ENCODE results near the gene ZNF431. TPM values are rescaled to one million over a fixed set of nuclear protein-coding genes. Genes with fewer than 3 reads are reported as not detected.

Gene ZNF431
- total and polyA plus RNA-seq, 11 donors: 4.6 to 20.0 (median 11.0) TPM

GRCh38 chr19:21143854-21144253, 2.0 kb downstream of the ZNF431 start:
- no peak overlapping the region for H3K4me3 ChIP-seq
- DNase-seq (no peak), ATAC-seq (no peak)
- H3K27ac ChIP-seq: no peak overlapping the region
- TF ChIP-seq POLR2A (IDR thresholded peaks at IDR 0.05) (no peak), CTCF (IDR thresholded peaks at IDR 0.05) (no peak)
- H3K27me3 ChIP-seq: no peaks in the 10 kb centered on the region
- peaks cover 0 to 4% (median 0%) of the 10 kb centered on the region in 12 donors for H3K9me3 ChIP-seq
- intact Hi-C loops (cut with DNase I): loop anchor here in 1 of 10 donors (5.0 to 10.0 kb wide), 2 partner anchors 62 to 219 kb away; partner anchors contain the start of genes ZNF714 and ZNF85
- peaks cover 0 to 19% (median 8%) of the 10 kb centered on the region in 12 donors for H3K4me1 ChIP-seq
- 94 to 100% (median 97%) methylated on average over 1 of the region's 1 CpG for WGBS, 4 donors
- peaks cover 0 to 54% (median 45%) of the 10 kb centered on the region in 9 donors for H3K36me3 ChIP-seq

- peaks cover 0 to 87% (median 68%) of the 10 kb centered on the region in 9 donors for H3K36me3 ChIP-seq
- H3K27me3 ChIP-seq: no peaks in the 10 kb centered on the region
- WGBS, 4 donors: 94 to 99% (median 96%) methylated on average over 1 of the region's 1 CpG
- peaks cover 0 to 13% (median 8%) of the 10 kb centered on the region in 12 donors for H3K4me1 ChIP-seq
- no peak overlapping the region for H3K27ac ChIP-seq
- peaks cover 0 to 7% (median 0%) of the 10 kb centered on the region in 12 donors for H3K9me3 ChIP-seq
- H3K4me3 ChIP-seq: no peak overlapping the region
- TF ChIP-seq POLR2A (IDR thresholded peaks at IDR 0.05) (no peak), CTCF (IDR thresholded peaks at IDR 0.05) (no peak)
- DNase-seq: no peak
- ATAC-seq: no peak
- intact Hi-C loops (cut with DNase I): loop anchor here in 1 of 10 donors (10.0 kb wide), 1 partner anchor 223 kb away; the partner anchor contains the start of gene ZNF85
Measured at GRCh38 chr19:21147540-21147939, 5.7 kb downstream of the ZNF431 start.

GRCh38 chr19:21148681-21149080, 6.8 kb downstream of the ZNF431 start:
- no peak for DNase-seq
- ATAC-seq: peak in 3 of 4 donors; percentile 82 to 97 (median 90)
- intact Hi-C loops (cut with DNase I): loop anchor here in 1 of 10 donors (10.0 kb wide), 1 partner anchor 224 kb away; the partner anchor contains the start of gene ZNF85
- no peaks in the 10 kb centered on the region for H3K27me3 ChIP-seq
- peaks cover 0 to 11% (median 0%) of the 10 kb centered on the region in 12 donors for H3K4me1 ChIP-seq
- H3K4me3 ChIP-seq: no peak overlapping the region
- TF ChIP-seq POLR2A (IDR thresholded peaks at IDR 0.05) (no peak), CTCF (IDR thresholded peaks at IDR 0.05) (no peak)
- peaks cover 0 to 94% (median 72%) of the 10 kb centered on the region in 9 donors for H3K36me3 ChIP-seq
- H3K27ac ChIP-seq: peak overlapping the region in 1 of 12 donors; percentile 30
- peaks cover 0 to 10% (median 0%) of the 10 kb centered on the region in 12 donors for H3K9me3 ChIP-seq

GRCh38 chr19:21149877-21150276, 8.0 kb downstream of the ZNF431 start:
- no peaks in the 10 kb centered on the region for H3K27me3 ChIP-seq
- no peak overlapping the region for H3K27ac ChIP-seq
- no peak for DNase-seq
- H3K36me3 ChIP-seq: peaks cover 0 to 84% (median 62%) of the 10 kb centered on the region in 9 donors
- intact Hi-C loops (cut with DNase I): loop anchor here in 1 of 10 donors (2.0 to 10.0 kb wide), 2 partner anchors 59 to 225 kb away; partner anchors contain the start of gene ZNF85
- no peak for ATAC-seq
- H3K4me3 ChIP-seq: no peak overlapping the region
- TF ChIP-seq POLR2A (IDR thresholded peaks at IDR 0.05) (no peak), CTCF (IDR thresholded peaks at IDR 0.05) (no peak)
- H3K4me1 ChIP-seq: peaks cover 0 to 11% (median 0%) of the 10 kb centered on the region in 12 donors
- H3K9me3 ChIP-seq: peaks cover 0 to 12% (median 0%) of the 10 kb centered on the region in 12 donors
- 94 to 99% (median 95%) methylated on average over 6 of the region's 6 CpGs for WGBS, 4 donors

All from heart left ventricle (tissue), 16 donors.